Measurements from ENCODE around the gene NSDHL. TPM values are rescaled to one million over a fixed set of nuclear protein-coding genes. Genes with fewer than 3 reads are reported as not detected.
"Not testable (repeated sequence)": the region's sequence is repeated elsewhere in the genome, so short reads cannot be mapped to it uniquely, and the experiment has no call there.

Gene NSDHL
- total RNA-seq, result 15.2 TPM

- H3K27me3 ChIP-seq, result no peaks in the 10 kb centered on the region
- H3K4me1 ChIP-seq, result peaks cover 24% of the 10 kb centered on the region
- TF ChIP-seq POLR2AphosphoS5 (IDR thresholded peaks at IDR 0.05; ENCODE audit: insufficient read depth in 1 of 2, low read depth in 1 of 2) (peak; percentile 73 to 75), CTCF (IDR thresholded peaks at IDR 0.05) (no peak), POLR2A (IDR thresholded peaks at IDR 0.05) (peak in 1 of 2 donors; percentile 14)
- H3K4me3 ChIP-seq, result peak within 1 kb of the TSS; percentile 62 to 63
- intact Hi-C loops (cut with DNase I), result no loop called here
- H3K36me3 ChIP-seq, result no peaks in the 10 kb centered on the region
- H3K27ac ChIP-seq, result peak within 1 kb of the TSS; percentile 50
- peak; percentile 98 for DNase-seq (ENCODE audit: extremely low spot score in 2 of 2)
- H3K9me3 ChIP-seq, result no peaks in the 10 kb centered on the region
These were observed at the start of gene NSDHL, which contains the start of gene CETN2 for GRCh38 chrX:152830312-152831305. NSDHL (plus strand) TSS chrX:152831063; CDS start chrX:152846325, 15,262 bp downstream. CETN2 (minus strand) TSS chrX:152830757; CDS start chrX:152830710, 47 bp downstream.

- H3K4me1 ChIP-seq; H3K36me3 ChIP-seq; DNase-seq (ENCODE audit: extremely low spot score in 2 of 2); intact Hi-C loops (cut with DNase I); H3K27ac ChIP-seq; H3K4me3 ChIP-seq; H3K9me3 ChIP-seq; H3K27me3 ChIP-seq: not testable (repeated sequence)
These were observed 43.8 kb upstream of the NSDHL start for GRCh38 chrX:152787062-152787461.

- Histone ChIP-seq H3K36me3 (no peaks in the 10 kb centered on the region), H3K9me3 (no peaks in the 10 kb centered on the region), H3K4me1 (no peaks in the 10 kb centered on the region), H3K27me3 (no peaks in the 10 kb centered on the region), H3K4me3 (no peak overlapping the region), H3K27ac (no peak overlapping the region)
- TF ChIP-seq CTCF (IDR thresholded peaks at IDR 0.05), result no peak
- no peak for TF ChIP-seq POLR2AphosphoS5 (IDR thresholded peaks at IDR 0.05; ENCODE audit: insufficient read depth in 1 of 2, low read depth in 1 of 2)
- TF ChIP-seq POLR2A (IDR thresholded peaks at IDR 0.05), result no peak
- DNase-seq (ENCODE audit: extremely low spot score in 2 of 2), result no peak
- intact Hi-C loops (cut with DNase I), result no loop called here
These were observed 31.9 kb upstream of the NSDHL start for GRCh38 chrX:152798945-152799344.

- TF ChIP-seq POLR2AphosphoS5 (IDR thresholded peaks at IDR 0.05; ENCODE audit: insufficient read depth in 1 of 2, low read depth in 1 of 2), result no peak
- TF ChIP-seq POLR2A (IDR thresholded peaks at IDR 0.05), result no peak
- TF ChIP-seq CTCF (IDR thresholded peaks at IDR 0.05), result no peak
- no peaks in the 10 kb centered on the region for H3K4me1 ChIP-seq
- no peaks in the 10 kb centered on the region for H3K9me3 ChIP-seq
- no peak overlapping the region for H3K27ac ChIP-seq
- H3K27me3 ChIP-seq, result no peaks in the 10 kb centered on the region
- H3K36me3 ChIP-seq, result no peaks in the 10 kb centered on the region
- H3K4me3 ChIP-seq, result no peak overlapping the region
- no peak for DNase-seq (ENCODE audit: extremely low spot score in 2 of 2)
- intact Hi-C loops (cut with DNase I), result no loop called here
These were observed 24.8 kb upstream of the NSDHL start for GRCh38 chrX:152806035-152806434.

- Histone ChIP-seq H3K36me3 (no peaks in the 10 kb centered on the region), H3K4me1 (no peaks in the 10 kb centered on the region), H3K4me3 (no peak overlapping the region), H3K27me3 (no peaks in the 10 kb centered on the region), H3K9me3 (no peaks in the 10 kb centered on the region), H3K27ac (no peak overlapping the region)
- intact Hi-C loops (cut with DNase I), result no loop called here
- DNase-seq (ENCODE audit: extremely low spot score in 2 of 2), result no peak
- no peak for TF ChIP-seq POLR2A (IDR thresholded peaks at IDR 0.05)
- no peak for TF ChIP-seq CTCF (IDR thresholded peaks at IDR 0.05)
- TF ChIP-seq POLR2AphosphoS5 (IDR thresholded peaks at IDR 0.05; ENCODE audit: insufficient read depth in 1 of 2, low read depth in 1 of 2), result no peak
These were observed 20.5 kb upstream of the NSDHL start for GRCh38 chrX:152810403-152810802.

All from vagina (tissue), 2 donors.